ENCODE data around the gene CCDC71.

CCDC71 gene

GRCh38 chr3:49174397-49174985 is 8.4 kb upstream of the CCDC71 start:
- TF ChIP-seq FOXP2 (optimal IDR thresholded peaks at IDR 0.05; ENCODE audit: borderline replicate concordance, extremely low read depth, extremely low read length, insufficient read depth): no peak
- TF ChIP-seq REST (IDR thresholded peaks at IDR 0.05; ENCODE audit: insufficient read depth in 1 of 2, low read depth in 2 of 2, low read length in 2 of 2): no peak
- TF ChIP-seq TAF1 (IDR thresholded peaks at IDR 0.05; ENCODE audit: borderline replicate concordance, insufficient read depth, low read length): no peak
- TF ChIP-seq POLR2AphosphoS5 (IDR thresholded peaks at IDR 0.05; ENCODE audit: low read depth, low read length): no peak
- TF ChIP-seq SIN3A (IDR thresholded peaks at IDR 0.05; ENCODE audit: borderline replicate concordance, insufficient read depth, low read length): no peak

GRCh38 chr3:49173792-49174170 is 7.7 kb upstream of the CCDC71 start:
- TF ChIP-seq REST (IDR thresholded peaks at IDR 0.05; ENCODE audit: insufficient read depth in 1 of 2, low read depth in 2 of 2, low read length in 2 of 2) (no peak), POLR2AphosphoS5 (IDR thresholded peaks at IDR 0.05; ENCODE audit: low read depth, low read length) (no peak), TAF1 (IDR thresholded peaks at IDR 0.05; ENCODE audit: borderline replicate concordance, insufficient read depth, low read length) (no peak), FOXP2 (optimal IDR thresholded peaks at IDR 0.05; ENCODE audit: borderline replicate concordance, extremely low read depth, extremely low read length, insufficient read depth) (no peak), SIN3A (IDR thresholded peaks at IDR 0.05; ENCODE audit: borderline replicate concordance, insufficient read depth, low read length) (no peak)

- TF ChIP-seq SIN3A (IDR thresholded peaks at IDR 0.05; ENCODE audit: borderline replicate concordance, insufficient read depth, low read length) (no peak), FOXP2 (optimal IDR thresholded peaks at IDR 0.05; ENCODE audit: borderline replicate concordance, extremely low read depth, extremely low read length, insufficient read depth) (no peak), TAF1 (IDR thresholded peaks at IDR 0.05; ENCODE audit: borderline replicate concordance, insufficient read depth, low read length) (no peak), REST (IDR thresholded peaks at IDR 0.05; ENCODE audit: insufficient read depth in 1 of 2, low read depth in 2 of 2, low read length in 2 of 2) (no peak), POLR2AphosphoS5 (IDR thresholded peaks at IDR 0.05; ENCODE audit: low read depth, low read length) (no peak)
Observed at GRCh38 chr3:49173116-49173791, 7.1 kb upstream of the CCDC71 start.

- TF ChIP-seq REST (IDR thresholded peaks at IDR 0.05; ENCODE audit: insufficient read depth in 1 of 2, low read depth in 2 of 2, low read length in 2 of 2) (no peak), POLR2AphosphoS5 (IDR thresholded peaks at IDR 0.05; ENCODE audit: low read depth, low read length) (no peak), TAF1 (IDR thresholded peaks at IDR 0.05; ENCODE audit: borderline replicate concordance, insufficient read depth, low read length) (no peak), FOXP2 (optimal IDR thresholded peaks at IDR 0.05; ENCODE audit: borderline replicate concordance, extremely low read depth, extremely low read length, insufficient read depth) (no peak), SIN3A (IDR thresholded peaks at IDR 0.05; ENCODE audit: borderline replicate concordance, insufficient read depth, low read length) (no peak)
Observed at GRCh38 chr3:49172551-49173041, 6.5 kb upstream of the CCDC71 start.

All from PFSK-1 (cell line).